IMR-90 (cell line): ENCODE data around the gene CYSRT1. TPM values are rescaled to one million over a fixed set of nuclear protein-coding genes. Genes with fewer than 3 reads are reported as not detected.

Experiments used
- ATAC-seq: fragments of 200-7000 bp; cut with Tn5 transposase; 2 replicates; pipeline ENCODE4 v1.9.1; 2020; ENCODE audit warnings: low read depth, mild to moderate bottlenecking, moderate library complexity
- BruUV-seq: library from RNA; stranded (reverse); fragments of 400-500 nt; replicated peaks from 2 replicates; lab custom pipeline; 2021; lab: Mats Ljungman, UMichigan
- CTCF ChIA-PET: fragments of 300-600 bp; formaldehyde crosslinking; extraction: SDS; loops from one replicate; lab custom pipeline; 2021; ENCODE audit warnings: antibody characterized with exemption; lab: Yijun Ruan, JAX
- POLR2A ChIA-PET: fragments of 300-600 bp; sonication (Branson Sonifier 250); formaldehyde crosslinking; loops from one replicate; lab custom pipeline; 2022; ENCODE audit warnings: antibody characterized with exemption; ENCODE audit not compliant: unreplicated experiment; lab: Charles Lee
- DNase-seq: peaks from one replicate; pipeline ENCODE4 v3.0.0; 2013
- H2AFZ ChIP-seq: replicated peaks from 2 replicates; pipeline ENCODE3; 2013; ENCODE audit warnings: low read length, mild to moderate bottlenecking; ENCODE audit not compliant: poor library complexity
- H2AK5ac ChIP-seq: 2 replicates; pipeline ENCODE4 v1.6.1; 2013; ENCODE audit warnings: low read depth, low read length, inconsistent platforms
- H2AK9ac ChIP-seq: replicated peaks from 2 replicates; pipeline ENCODE3; 2013; ENCODE audit warnings: mild to moderate bottlenecking, low read depth, low read length, moderate library complexity; ENCODE audit not compliant: poor library complexity
- H2BK120ac ChIP-seq: 2 replicates; pipeline ENCODE4 v1.6.1; 2013; ENCODE audit warnings: low read depth, low read length, inconsistent platforms
- H2BK15ac ChIP-seq: 3 replicates; pipeline ENCODE4 v1.6.1; 2013; ENCODE audit warnings: low read depth, low read length, inconsistent platforms
- H2BK20ac ChIP-seq: 2 replicates; pipeline ENCODE4 v1.6.1; 2013; ENCODE audit warnings: low read depth, mild to moderate bottlenecking, inconsistent platforms, low read length, moderate library complexity
- H2BK5ac ChIP-seq: 2 replicates; pipeline ENCODE4 v1.6.1; 2013; ENCODE audit warnings: mild to moderate bottlenecking, low read depth, low read length, inconsistent platforms; ENCODE audit not compliant: poor library complexity, severe bottlenecking
- H3K14ac ChIP-seq: replicated peaks from 2 replicates; pipeline ENCODE4 v1.6.1; 2013; ENCODE audit warnings: low read depth, low read length, inconsistent platforms
- H3K18ac ChIP-seq: 2 replicates; pipeline ENCODE4 v1.6.1; 2013; ENCODE audit warnings: low read depth, low read length, control low read depth
- H3K23ac ChIP-seq: 2 replicates; pipeline ENCODE4 v1.6.1; 2013; ENCODE audit warnings: low read depth, low read length, inconsistent platforms
- H3K27ac ChIP-seq: 2 replicates; pipeline ENCODE4 v1.5.1; 2013; ENCODE audit warnings: mild to moderate bottlenecking, control low read depth, low read length; ENCODE audit not compliant: insufficient read depth
- H3K27me3 ChIP-seq: 2 replicates; pipeline ENCODE4 v1.6.1; 2013; ENCODE audit warnings: low read length; ENCODE audit not compliant: control insufficient read depth, insufficient read depth
- H3K36me3 ChIP-seq: 2 replicates; pipeline ENCODE4 v1.6.1; 2013; ENCODE audit warnings: low read length, mixed read lengths; ENCODE audit not compliant: control insufficient read depth, insufficient read depth
- H3K4ac ChIP-seq: 2 replicates; pipeline ENCODE4 v1.6.1; 2013; ENCODE audit warnings: low read depth, low read length, inconsistent platforms
- H3K4me1 ChIP-seq: 2 replicates; pipeline ENCODE4 v1.6.1; 2013; ENCODE audit warnings: low read length, mixed read lengths; ENCODE audit not compliant: control insufficient read depth, insufficient read depth
- H3K4me2 ChIP-seq: 2 replicates; pipeline ENCODE4 v1.6.1; 2013; ENCODE audit warnings: low read depth, mild to moderate bottlenecking, control low read depth, low read length, moderate library complexity
- H3K4me3 ChIP-seq: 2 replicates; pipeline ENCODE4 v1.5.1; 2013; ENCODE audit warnings: low read depth, mild to moderate bottlenecking, control low read depth, low read length, moderate library complexity; ENCODE audit not compliant: insufficient read depth
- H3K56ac ChIP-seq: 2 replicates; pipeline ENCODE4 v1.6.1; 2013; ENCODE audit warnings: low read length, inconsistent platforms; ENCODE audit not compliant: insufficient read depth; ENCODE audit errors: extremely low read depth
- H3K79me1 ChIP-seq, 2 experiments: 2 replicates each; pipeline ENCODE4 v1.6.1; 2013; ENCODE audit warnings: low read length in 2 of 2, inconsistent platforms in 1 of 2, low read depth in 1 of 2
- H3K9ac ChIP-seq: 2 replicates; pipeline ENCODE4 v1.6.1; 2013; ENCODE audit warnings: low read depth, low read length, control low read depth
- H3K9me1 ChIP-seq: 2 replicates; pipeline ENCODE4 v1.6.1; 2013; ENCODE audit warnings: low read length, inconsistent platforms; ENCODE audit not compliant: insufficient read depth
- H3K9me3 ChIP-seq: 2 replicates; pipeline ENCODE4 v1.6.1; 2013; ENCODE audit warnings: low read length; ENCODE audit not compliant: control insufficient read depth, insufficient read depth
- H4K20me1 ChIP-seq: 2 replicates; pipeline ENCODE4 v1.6.1; 2013; ENCODE audit warnings: low read length, inconsistent platforms; ENCODE audit not compliant: insufficient read depth
- H4K5ac ChIP-seq: 2 replicates; pipeline ENCODE4 v1.6.1; 2013; ENCODE audit warnings: mild to moderate bottlenecking, low read depth, low read length, control low read depth
- H4K8ac ChIP-seq, 2 experiments: 2 replicates each; pipeline ENCODE4 v1.6.1; 2013; ENCODE audit warnings: low read depth in 2 of 2, low read length in 2 of 2, control low read depth in 1 of 2, inconsistent platforms in 1 of 2
- H4K91ac ChIP-seq: 2 replicates; pipeline ENCODE4 v1.6.1; 2013; ENCODE audit warnings: low read depth, low read length, inconsistent platforms; ENCODE audit not compliant: insufficient read depth
- BHLHE40 ChIP-seq: fragments of 150-350 bp; IDR thresholded peaks from 2 replicates; pipeline ENCODE4 v1.6.1; 2016; ENCODE audit warnings: mild to moderate bottlenecking, low read depth, low read length
- CEBPB ChIP-seq: IDR thresholded peaks from 2 replicates; pipeline ENCODE4 v1.6.1; 2012; ENCODE audit warnings: low read depth, low read length, improper control_type of control experiment
- CHD1 ChIP-seq: IDR thresholded peaks from 2 replicates; pipeline ENCODE4 v1.6.1; 2012; ENCODE audit warnings: low read depth, low read length, improper control_type of control experiment
- FOS ChIP-seq: fragments of 150-350 bp; IDR thresholded peaks from 2 replicates; pipeline ENCODE4 v1.6.1; 2016; ENCODE audit warnings: low read depth, low read length
- MAZ ChIP-seq: IDR thresholded peaks from 2 replicates; pipeline ENCODE4 v1.6.1; 2012; ENCODE audit warnings: low read depth, mild to moderate bottlenecking, low read length, improper control_type of control experiment, moderate library complexity, borderline replicate concordance
- MXI1 ChIP-seq: IDR thresholded peaks from 2 replicates; pipeline ENCODE4 v1.6.1; 2012; ENCODE audit warnings: low read depth, mild to moderate bottlenecking, low read length, moderate library complexity, borderline replicate concordance
- POLR2A ChIP-seq: IDR thresholded peaks from 2 replicates; pipeline ENCODE4 v1.6.1; 2012; ENCODE audit warnings: mild to moderate bottlenecking, low read depth, low read length
- RCOR1 ChIP-seq: IDR thresholded peaks from 2 replicates; pipeline ENCODE4 v1.6.1; 2012; ENCODE audit warnings: mild to moderate bottlenecking, low read length, improper control_type of control experiment; ENCODE audit not compliant: insufficient replicate concordance
- SMC3 ChIP-seq: fragments of 150-350 bp; IDR thresholded peaks from 2 replicates; pipeline ENCODE4 v1.6.1; 2016; ENCODE audit warnings: low read depth, mild to moderate bottlenecking, antibody characterized with exemption, low read length, moderate library complexity
- WGBS, 2 experiments: methylation state at CpG; one replicate each; pipeline versions ENCODE4 v1.1.5 to v1.1.7; 2013; ENCODE audit warnings: missing lambda C conversion rate in 2 of 2; ENCODE audit not compliant: insufficient read length in 1 of 2; ENCODE audit errors: extremely low coverage in 2 of 2; 5-methylcytosine and 5-hydroxymethylcytosine counted together
- dilution Hi-C: fragments of 300-500 bp; cut with HindIII; formaldehyde crosslinking; loops from one replicate; pipeline ENCODE4 v1.14.3; 2018; ENCODE audit warnings: low sequenced_read_pairs; ENCODE audit not compliant: unreplicated experiment
- in situ Hi-C: fragments of 300-500 bp; cut with MboI; formaldehyde crosslinking; loops from 3 replicates; pipeline ENCODE4 v1.14.3; 2019; ENCODE audit warnings: low sequenced_read_pairs, inconsistent platforms, mixed read lengths
- intact Hi-C: fragments of 100-400 bp; cut with micrococcal nuclease; formaldehyde crosslinking; loops from 2 replicates; pipeline ENCODE4 v1.10.0; 2022
- polyA plus RNA-seq, 3 experiments: library from polyadenylated mRNA; depleted of rRNA; stranded (reverse); fragments of >200 nt; gene quantifications; 2 replicates each; pipeline ENCODE4 v1.2.3, GENCODE V29; 2012; ENCODE audit warnings: low replicate concordance in 1 of 3
- total RNA-seq: library from RNA; depleted of rRNA; stranded (reverse); fragments of >200 nt; gene quantifications from 2 replicates; pipeline ENCODE4 v1.2.3, GENCODE V29; 2012
- TF ChIP-seq, protein P1 (sequence below): fragments of 150-350 bp; IDR thresholded peaks from 2 replicates; pipeline ENCODE4 v1.6.1; 2017; ENCODE audit warnings: mild to moderate bottlenecking, antibody characterized with exemption, low read length, low read depth
- TF ChIP-seq, protein P2 (sequence below): conservative IDR thresholded peaks from 2 replicates; pipeline ENCODE4 v1.5.1; 2012; ENCODE audit warnings: mild to moderate bottlenecking, low read depth, low read length, improper control_type of control experiment

Gene CYSRT1
- total and polyA plus RNA-seq, 2 of the 4 experiments (the other 2 are of a cell fraction) = 0.18 to 0.84 TPM

DNA sequence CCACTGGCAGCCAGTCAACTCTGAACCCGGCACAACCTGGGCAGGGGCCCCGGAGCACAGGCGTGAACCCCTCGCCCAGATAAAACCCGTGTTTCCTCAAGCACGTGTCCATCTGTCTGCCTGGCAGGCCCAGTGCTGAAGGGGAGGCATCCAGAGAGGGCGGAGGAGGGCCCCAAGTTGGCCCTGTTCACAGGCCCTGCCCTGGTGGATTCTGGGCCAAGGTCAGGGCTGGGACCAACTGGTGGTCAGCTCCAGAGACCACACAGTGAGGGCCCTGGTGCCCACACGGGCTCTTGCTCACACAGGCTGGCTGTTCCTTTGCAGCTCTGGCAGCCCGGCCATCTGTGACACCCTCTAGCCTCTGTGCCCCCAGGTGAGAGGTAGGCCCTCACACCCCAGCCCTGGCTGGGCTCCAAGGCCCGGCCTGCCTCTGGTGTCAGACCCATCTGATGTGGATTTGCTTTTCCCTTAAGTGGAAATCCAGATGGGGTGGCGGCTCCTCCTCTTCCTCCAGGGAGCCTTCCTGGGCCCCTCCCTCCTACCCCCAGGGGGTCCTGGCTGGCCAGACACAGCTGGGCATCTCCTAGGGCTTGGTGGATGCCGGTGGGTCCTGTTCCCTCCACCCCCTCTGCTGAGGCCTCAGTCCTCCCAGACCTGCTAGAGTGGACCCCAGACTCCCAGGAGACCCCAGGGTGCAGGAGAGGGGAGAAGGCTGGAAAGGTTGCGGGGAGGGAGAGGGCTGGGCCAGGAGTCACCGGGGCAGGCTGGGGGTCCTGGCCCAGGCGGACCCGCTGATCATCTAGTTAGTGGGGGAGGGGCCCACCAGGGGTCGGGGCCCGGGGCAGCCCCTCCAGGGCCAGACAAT lies 25.6 kb downstream of the CYSRT1 start:
- no TSS peak for BruUV-seq
- ATAC-seq (no peak), DNase-seq (no peak)
- Histone ChIP-seq H4K8ac (no peak overlapping the region), H2BK120ac (no peak overlapping the region), H3K9me3 (no peaks in the 10 kb centered on the region), H3K23ac (no peak overlapping the region), H3K18ac (no peak overlapping the region), H3K79me1 (peaks cover 4 to 9% of the 10 kb centered on the region in 2 experiments; a peak in 3 of 4 replicates), H3K4ac (no peak overlapping the region), H4K20me1 (no peaks in the 10 kb centered on the region), H3K36me3 (no peaks in the 10 kb centered on the region), H3K4me1 (peaks cover 6% of the 10 kb centered on the region), H2AK5ac (no peak overlapping the region), H3K27me3 (no peaks in the 10 kb centered on the region), H3K14ac (no peak overlapping the region), H3K4me2 (no peak overlapping the region), H2AK9ac (peak overlapping the region; percentile 72), H3K56ac (no peak overlapping the region), H3K9ac (no peak overlapping the region), H4K5ac (no peak overlapping the region), H2BK20ac (no peak overlapping the region), H3K4me3 (no peak overlapping the region), H2BK15ac (no peak overlapping the region), H4K91ac (no peak overlapping the region), H3K27ac (no peak overlapping the region), H2BK5ac (no peak overlapping the region), H2AFZ (peak overlapping the region; percentile 56), H3K9me1 (no peaks in the 10 kb centered on the region)
- TF ChIP-seq BHLHE40 (no peak), MXI1 (no peak), MAZ (no peak), SMC3 (no peak), POLR2A (no peak), CEBPB (no peak), FOS (no peak), CHD1 (no peak), RCOR1 (no peak)
- TF ChIP-seq, protein P1, sequence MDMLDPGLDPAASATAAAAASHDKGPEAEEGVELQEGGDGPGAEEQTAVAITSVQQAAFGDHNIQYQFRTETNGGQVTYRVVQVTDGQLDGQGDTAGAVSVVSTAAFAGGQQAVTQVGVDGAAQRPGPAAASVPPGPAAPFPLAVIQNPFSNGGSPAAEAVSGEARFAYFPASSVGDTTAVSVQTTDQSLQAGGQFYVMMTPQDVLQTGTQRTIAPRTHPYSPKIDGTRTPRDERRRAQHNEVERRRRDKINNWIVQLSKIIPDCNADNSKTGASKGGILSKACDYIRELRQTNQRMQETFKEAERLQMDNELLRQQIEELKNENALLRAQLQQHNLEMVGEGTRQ = no peak
- TF ChIP-seq, protein P2, sequence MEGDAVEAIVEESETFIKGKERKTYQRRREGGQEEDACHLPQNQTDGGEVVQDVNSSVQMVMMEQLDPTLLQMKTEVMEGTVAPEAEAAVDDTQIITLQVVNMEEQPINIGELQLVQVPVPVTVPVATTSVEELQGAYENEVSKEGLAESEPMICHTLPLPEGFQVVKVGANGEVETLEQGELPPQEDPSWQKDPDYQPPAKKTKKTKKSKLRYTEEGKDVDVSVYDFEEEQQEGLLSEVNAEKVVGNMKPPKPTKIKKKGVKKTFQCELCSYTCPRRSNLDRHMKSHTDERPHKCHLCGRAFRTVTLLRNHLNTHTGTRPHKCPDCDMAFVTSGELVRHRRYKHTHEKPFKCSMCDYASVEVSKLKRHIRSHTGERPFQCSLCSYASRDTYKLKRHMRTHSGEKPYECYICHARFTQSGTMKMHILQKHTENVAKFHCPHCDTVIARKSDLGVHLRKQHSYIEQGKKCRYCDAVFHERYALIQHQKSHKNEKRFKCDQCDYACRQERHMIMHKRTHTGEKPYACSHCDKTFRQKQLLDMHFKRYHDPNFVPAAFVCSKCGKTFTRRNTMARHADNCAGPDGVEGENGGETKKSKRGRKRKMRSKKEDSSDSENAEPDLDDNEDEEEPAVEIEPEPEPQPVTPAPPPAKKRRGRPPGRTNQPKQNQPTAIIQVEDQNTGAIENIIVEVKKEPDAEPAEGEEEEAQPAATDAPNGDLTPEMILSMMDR = no peak
- in situ Hi-C loops = no loop called here
- dilution Hi-C loops = no loop called here
- POLR2A ChIA-PET = no interaction called here
- intact Hi-C loops = no loop called here
- 71% methylated on average over 7 of the region's 18 CpGs; no CpG with 5 or more reads in 1 of the 2 experiments for WGBS, 2 experiments
- CTCF ChIA-PET = no interaction called here
